HG02759 (cell line): ENCODE measurements around the gene ACAN.

Source experiments
- ATAC-seq: cut with Tn5 transposase; IDR thresholded peaks from one replicate; pipeline ENCODE4 v1.9.1; 2021; ENCODE audit warnings: mild to moderate bottlenecking, moderate library complexity; ENCODE audit not compliant: unreplicated experiment

Gene ACAN

GRCh38 chr15:88841236-88841635 is 38.0 kb downstream of the ACAN start:
- ATAC-seq = no peak

- no peak for ATAC-seq
Observed at GRCh38 chr15:88842156-88842555, 38.9 kb downstream of the ACAN start.

GRCh38 chr15:88843334-88843733 is 40.1 kb downstream of the ACAN start:
- ATAC-seq = no peak

DNA sequence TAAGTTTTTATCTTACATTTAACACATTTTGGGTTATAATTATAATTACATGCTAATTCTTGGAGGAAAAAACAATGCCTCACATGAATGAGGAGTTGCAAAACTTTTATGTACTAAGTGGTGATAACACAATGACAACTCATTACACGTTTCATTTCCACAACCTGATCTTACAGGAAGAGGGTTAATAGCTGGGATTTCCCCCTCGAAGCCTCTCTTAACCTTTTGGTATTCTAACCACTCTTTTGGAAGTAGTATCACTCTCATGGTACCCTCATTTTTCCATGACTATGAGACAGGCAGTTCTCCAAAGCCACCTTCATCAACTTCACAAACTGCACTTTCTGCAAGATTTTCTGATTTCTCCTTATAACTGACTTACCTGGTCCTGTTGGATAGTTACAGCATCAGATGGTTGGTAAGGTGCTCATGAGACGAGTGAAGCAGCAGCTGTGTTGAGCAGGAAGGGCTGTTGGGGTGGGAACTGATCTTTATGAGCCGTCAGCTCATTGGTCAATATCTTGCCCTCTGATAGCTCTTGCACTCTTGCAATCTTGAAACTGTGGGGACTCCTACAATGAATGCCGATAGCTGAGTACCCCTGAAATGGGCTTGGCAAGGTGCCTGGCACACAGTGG is 41.6 kb downstream of the ACAN start:
- ATAC-seq = no peak

DNA sequence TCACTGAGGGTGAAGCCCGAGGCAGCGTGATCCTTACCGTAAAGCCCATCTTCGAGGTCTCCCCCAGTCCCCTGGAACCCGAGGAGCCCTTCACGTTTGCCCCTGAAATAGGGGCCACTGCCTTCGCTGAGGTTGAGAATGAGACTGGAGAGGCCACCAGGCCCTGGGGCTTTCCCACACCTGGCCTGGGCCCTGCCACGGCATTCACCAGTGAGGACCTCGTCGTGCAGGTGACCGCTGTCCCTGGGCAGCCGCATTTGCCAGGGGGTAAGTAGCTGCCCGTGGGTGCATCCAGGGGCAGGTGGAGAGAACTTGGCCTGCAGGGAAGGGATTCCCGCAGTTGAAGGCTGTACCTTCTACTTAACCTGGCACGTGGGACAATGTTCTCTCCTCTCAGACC is 42.4 kb downstream of the ACAN start:
- ATAC-seq = no peak

- ATAC-seq = no peak
Observed at GRCh38 chr15:88847144-88847543, 43.9 kb downstream of the ACAN start.

GRCh38 chr15:88848203-88848602 is 45.0 kb downstream of the ACAN start:
- no peak for ATAC-seq

DNA sequence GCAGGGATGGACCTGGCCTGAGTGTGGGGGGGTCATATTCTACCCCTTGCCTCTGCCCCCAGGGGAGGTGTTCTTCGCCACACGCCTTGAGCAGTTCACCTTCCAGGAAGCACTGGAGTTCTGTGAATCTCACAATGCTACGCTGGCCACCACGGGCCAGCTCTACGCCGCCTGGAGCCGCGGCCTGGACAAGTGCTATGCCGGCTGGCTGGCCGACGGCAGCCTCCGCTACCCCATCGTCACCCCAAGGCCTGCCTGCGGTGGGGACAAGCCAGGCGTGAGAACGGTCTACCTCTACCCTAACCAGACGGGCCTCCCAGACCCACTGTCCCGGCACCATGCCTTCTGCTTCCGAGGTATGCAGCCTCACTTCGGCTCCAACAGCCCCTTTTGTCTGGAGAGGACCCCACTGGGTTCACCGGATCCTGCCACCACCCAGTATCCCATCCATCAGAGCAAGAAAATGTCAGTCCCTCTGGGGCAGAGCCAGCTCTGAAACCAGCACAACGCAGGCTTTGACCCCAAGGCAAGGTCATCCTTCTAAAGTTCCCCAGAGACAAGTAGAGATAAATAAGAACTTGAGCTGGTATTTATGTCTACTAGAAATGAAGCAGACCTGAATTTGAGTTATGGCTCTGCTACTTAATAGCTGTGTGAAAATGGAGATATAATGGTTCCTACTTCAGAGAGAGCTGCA is 46.3 kb downstream of the ACAN start:
- no peak for ATAC-seq

GRCh38 chr15:88852476-88852875 is 49.2 kb downstream of the ACAN start:
- no peak for ATAC-seq

- no peak for ATAC-seq
Observed at GRCh38 chr15:88858934-88859333, 55.7 kb downstream of the ACAN start.

DNA sequence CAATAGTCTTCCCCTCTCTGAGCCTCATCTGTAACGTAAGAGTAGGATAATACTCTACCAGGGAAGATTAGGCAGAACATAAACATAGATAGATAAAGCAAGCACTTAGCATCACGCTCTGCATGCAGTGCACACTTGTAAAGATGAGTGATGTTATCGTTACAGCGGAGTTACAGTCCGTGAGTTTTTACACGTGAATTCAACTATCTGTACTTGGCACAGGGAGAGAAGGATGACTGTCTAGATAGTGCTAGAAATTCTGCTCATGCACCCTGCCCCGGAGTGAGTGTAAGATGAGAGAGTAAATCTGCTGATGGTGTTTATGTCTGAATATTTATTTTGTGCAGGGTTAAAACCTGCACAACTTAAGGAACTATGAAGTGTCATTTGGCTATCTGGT is 56.3 kb downstream of the ACAN start:
- ATAC-seq = no peak

GRCh38 chr15:88860212-88860611 is 57.0 kb downstream of the ACAN start:
- ATAC-seq = no peak

- no peak for ATAC-seq
Observed at GRCh38 chr15:88863412-88863811, 60.2 kb downstream of the ACAN start.

GRCh38 chr15:88864861-88865497 is 61.7 kb downstream of the ACAN start:
- ATAC-seq = no peak

- ATAC-seq = no peak
Observed at GRCh38 chr15:88865498-88866099, 62.4 kb downstream of the ACAN start.

DNA sequence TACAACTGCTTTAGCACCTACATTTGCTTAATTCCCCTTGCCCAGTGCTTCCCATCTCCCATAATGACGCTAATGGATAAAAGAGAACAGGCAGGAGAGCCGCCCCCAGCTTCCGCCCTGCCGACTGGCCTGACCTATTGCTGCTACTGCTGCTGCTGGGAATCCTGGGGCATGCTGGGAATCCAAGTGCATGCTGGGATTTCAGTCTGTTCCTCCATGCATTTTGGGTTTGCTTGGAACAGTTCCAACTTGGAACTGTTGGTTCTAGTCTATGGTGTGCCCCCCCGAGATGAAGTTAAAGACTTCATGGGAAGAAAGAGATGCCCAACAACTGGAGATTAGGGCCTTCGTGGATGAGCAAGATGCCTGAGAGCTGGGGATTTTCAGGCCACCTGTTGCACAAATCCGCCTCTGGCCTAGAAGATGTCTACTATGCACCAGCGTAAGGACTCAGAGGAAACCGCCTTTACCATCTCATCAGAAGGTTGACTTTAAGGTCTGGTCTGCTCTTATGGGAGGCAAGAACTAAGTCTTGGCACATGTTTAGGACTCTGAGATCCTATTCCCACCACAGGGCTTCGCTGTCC is 63.2 kb downstream of the ACAN start:
- no peak for ATAC-seq

- ATAC-seq = no peak
Observed at GRCh38 chr15:88871313-88871712, 68.1 kb downstream of the ACAN start.

DNA sequence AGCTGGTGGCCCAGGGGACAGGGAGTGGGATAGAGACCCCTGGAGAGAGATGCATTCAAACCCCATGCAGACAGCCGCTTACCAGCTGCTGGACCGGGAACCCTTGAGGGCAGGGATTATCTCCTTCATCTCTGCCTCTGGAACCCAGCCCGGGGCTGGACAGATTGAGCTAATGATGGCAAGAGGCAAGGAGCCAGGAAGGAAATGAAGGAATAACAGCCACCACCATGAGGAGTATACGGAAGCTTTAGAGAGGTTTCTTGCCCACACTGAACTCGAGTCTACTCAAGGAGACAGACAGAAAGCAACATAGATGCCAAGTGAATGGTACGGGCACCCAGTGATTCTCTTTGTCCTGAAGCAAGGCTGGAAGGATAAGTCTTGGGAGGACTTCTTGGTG is 68.9 kb downstream of the ACAN start:
- no peak for ATAC-seq

GRCh38 chr15:88872706-88873105 is 69.5 kb downstream of the ACAN start:
- ATAC-seq = no peak

DNA sequence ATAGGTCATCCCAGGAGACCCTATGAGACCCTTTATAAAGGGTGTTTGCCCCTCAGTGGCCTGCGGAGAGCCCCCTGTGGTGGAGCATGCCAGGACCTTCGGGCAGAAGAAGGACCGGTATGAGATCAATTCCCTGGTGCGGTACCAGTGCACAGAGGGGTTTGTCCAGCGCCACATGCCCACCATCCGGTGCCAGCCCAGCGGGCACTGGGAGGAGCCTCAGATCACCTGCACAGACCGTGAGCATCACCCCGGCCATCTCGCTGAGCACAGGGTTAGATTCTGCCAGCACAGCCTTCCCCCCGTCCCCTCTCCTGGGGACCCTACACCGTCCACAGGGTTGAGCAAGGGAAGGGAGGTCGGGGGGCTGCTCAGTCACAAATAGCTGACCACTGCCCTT is 70.5 kb downstream of the ACAN start:
- ATAC-seq = no peak

DNA sequence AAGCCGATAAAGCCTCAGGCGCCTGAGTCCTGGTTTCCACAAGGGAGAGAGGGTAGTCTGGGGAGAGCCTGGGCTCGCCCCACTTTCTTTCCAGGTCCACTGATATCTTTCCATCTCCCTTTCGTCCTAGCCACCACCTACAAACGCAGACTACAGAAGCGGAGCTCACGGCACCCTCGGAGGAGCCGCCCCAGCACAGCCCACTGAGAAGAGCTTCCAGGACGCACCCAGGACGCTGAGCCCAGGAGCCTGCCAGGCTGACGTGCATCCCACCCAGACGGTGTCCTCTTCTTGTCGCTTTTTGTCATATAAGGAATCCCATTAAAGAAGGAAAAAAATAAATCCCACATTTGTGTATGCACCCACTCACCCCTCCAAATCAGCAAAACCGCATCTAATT is 71.0 kb downstream of the ACAN start:
- no peak for ATAC-seq

DNA sequence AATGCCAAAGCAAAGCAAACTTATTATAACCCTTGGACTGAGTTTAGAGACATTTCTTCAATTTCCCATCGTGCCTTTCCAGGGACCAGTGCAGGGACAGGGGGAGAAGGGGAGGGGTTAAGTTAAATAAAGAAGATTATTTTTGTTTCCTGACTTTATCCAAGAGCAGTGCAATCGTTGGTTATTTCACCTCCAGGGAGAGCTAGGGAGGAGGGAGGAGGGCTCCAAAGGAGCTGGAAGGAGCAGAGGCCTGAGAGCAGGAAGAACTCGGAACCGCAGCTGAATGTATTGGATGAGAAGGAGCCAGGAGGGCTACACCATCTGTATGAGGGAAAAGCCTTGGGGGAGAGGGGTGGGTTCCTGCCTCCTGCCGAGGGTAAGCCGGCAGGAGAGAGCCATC is 71.4 kb downstream of the ACAN start:
- ATAC-seq = no peak
